CD4-positive, alpha-beta T cell treated with Interleukin-15 for 4 hours (primary cell): ENCODE data around the gene RC3H2.

ENCODE experiments used
- DNase-seq: peaks from one replicate; pipeline ENCODE4 v3.0.0-alpha.2; 2020; ENCODE audit warnings: low spot score

Gene RC3H2

GRCh38 chr9:122800066-122801060 is 104.8 kb downstream of the RC3H2 start, which contains the start of gene OR1K1:
OR1K1 (plus strand) TSS chr9:122800123; CDS start chr9:122800123, 0 bp downstream.
- DNase-seq, result no peak

DNA sequence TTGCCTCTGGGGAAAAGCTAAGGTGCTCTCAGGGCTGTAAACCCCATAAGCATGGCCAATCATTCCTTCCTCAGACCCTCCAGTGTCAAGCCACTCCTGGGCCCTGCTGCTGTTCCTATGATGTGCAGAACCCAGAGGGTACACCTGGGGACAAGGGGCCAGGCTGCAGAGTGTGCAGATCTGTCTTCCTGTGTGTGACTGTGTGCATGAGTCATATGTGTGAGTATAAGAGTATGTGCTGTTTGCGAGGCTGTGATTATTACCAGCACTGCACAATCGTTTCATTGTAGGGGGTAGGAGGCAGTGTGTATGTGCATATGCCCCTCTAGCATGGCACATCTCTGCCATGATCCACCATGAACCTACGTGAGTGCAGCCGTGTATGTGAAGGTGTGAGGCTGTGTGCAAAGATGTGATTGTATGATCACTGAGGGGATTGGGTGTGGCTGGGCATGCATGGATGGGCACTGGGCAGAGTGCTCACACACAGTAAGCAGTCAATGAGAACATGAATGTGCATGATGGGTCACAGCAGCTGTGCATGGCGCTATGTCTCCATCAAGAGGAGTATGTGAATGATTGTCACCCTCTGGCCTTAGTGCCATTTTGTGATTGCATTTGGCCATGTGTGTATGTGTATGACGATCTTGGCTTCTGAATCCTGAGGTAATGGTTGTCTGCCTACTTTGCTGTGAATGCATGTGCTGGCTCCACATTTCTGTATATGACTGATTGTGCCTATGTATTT is 107.7 kb downstream of the RC3H2 start:
- no peak for DNase-seq
